ENCODE measurements around the gene RFPL3.

GRCh38 chr22:32328306-32329201 is 29.1 kb upstream of the RFPL3 start:
- TF ChIP-seq EZH2 (IDR thresholded peaks at IDR 0.05; ENCODE audit: borderline replicate concordance, low read depth, low read length, severe bottlenecking) (no peak), JUN (IDR thresholded peaks at IDR 0.05; ENCODE audit: borderline replicate concordance, insufficient read depth, insufficient read length, low read depth) (no peak), POLR2A (IDR thresholded peaks at IDR 0.05; ENCODE audit: low read depth, low read length) (no peak), CTCF (IDR thresholded peaks at IDR 0.05; ENCODE audit: extremely low read depth in 1 of 2, insufficient read depth in 1 of 2, low read depth in 1 of 2, low read length in 2 of 2) (no peak), FOS (IDR thresholded peaks at IDR 0.05; ENCODE audit: borderline replicate concordance, insufficient read depth, low read length) (no peak), POLR2AphosphoS5 (IDR thresholded peaks at IDR 0.05; ENCODE audit: insufficient read depth, low read depth, low read length) (no peak)
- TF ChIP-seq, protein P1, sequence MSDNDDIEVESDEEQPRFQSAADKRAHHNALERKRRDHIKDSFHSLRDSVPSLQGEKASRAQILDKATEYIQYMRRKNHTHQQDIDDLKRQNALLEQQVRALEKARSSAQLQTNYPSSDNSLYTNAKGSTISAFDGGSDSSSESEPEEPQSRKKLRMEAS (IDR thresholded peaks at IDR 0.05; ENCODE audit: insufficient read depth, insufficient read length), result no peak

Measured in endothelial cell of umbilical vein (primary cell).